DND-41 (cell line): ENCODE data around the gene ZNF565.

ENCODE experiments used
- ATAC-seq: fragments of 200-7000 bp; cut with Tn5 transposase; 3 replicates; pipeline ENCODE4 v1.9.1; 2021; ENCODE audit warnings: low read depth; ENCODE audit not compliant: insufficient read depth
- DNase-seq: peaks from one replicate; pipeline ENCODE4 v3.0.0-alpha.2; 2020
- H2AFZ ChIP-seq: 2 replicates; pipeline ENCODE4 v1.6.0; 2012; ENCODE audit warnings: low read depth, low read length
- H3K27ac ChIP-seq: 2 replicates; pipeline ENCODE4 v1.5.1; 2012; ENCODE audit warnings: low read length, inconsistent platforms
- H3K27me3 ChIP-seq: fragments of 200-600 bp; sonication (generic); 2 replicates; pipeline ENCODE4 v1.6.0; 2012; ENCODE audit warnings: low read length, mild to moderate bottlenecking, inconsistent platforms; ENCODE audit not compliant: insufficient read depth, poor library complexity
- H3K36me3 ChIP-seq: 2 replicates; pipeline ENCODE4 v1.5.1; 2012; ENCODE audit warnings: low read length, inconsistent platforms; ENCODE audit not compliant: insufficient read depth
- H3K4me1 ChIP-seq: 2 replicates; pipeline ENCODE4 v1.5.1; 2012; ENCODE audit warnings: mild to moderate bottlenecking, low read length; ENCODE audit not compliant: insufficient read depth
- H3K4me2 ChIP-seq: 2 replicates; pipeline ENCODE4 v1.6.0; 2012; ENCODE audit warnings: mild to moderate bottlenecking, moderate library complexity, low read length, inconsistent platforms; ENCODE audit not compliant: insufficient read depth
- H3K4me3 ChIP-seq, 2 experiments: fragments of 200-600 bp in 1 of 2; shearing (Covaris generic) in 1 of 2; 2 replicates each; pipeline ENCODE4 v1.5.1; 2012 to 2016; ENCODE audit warnings: inconsistent platforms in 2 of 2, low read length in 2 of 2, mild to moderate bottlenecking in 2 of 2, low read depth in 1 of 2, moderate library complexity in 1 of 2
- H3K79me2 ChIP-seq: 2 replicates; pipeline ENCODE4 v1.6.0; 2012; ENCODE audit warnings: low read length, inconsistent platforms; ENCODE audit not compliant: insufficient read depth
- H3K9ac ChIP-seq: 2 replicates; pipeline ENCODE4 v1.6.0; 2012; ENCODE audit warnings: low read depth, mild to moderate bottlenecking, inconsistent platforms, low read length, moderate library complexity
- H3K9me3 ChIP-seq: 2 replicates; pipeline ENCODE4 v1.5.1; 2012; ENCODE audit warnings: low read length, moderate library complexity, mild to moderate bottlenecking, inconsistent platforms; ENCODE audit not compliant: insufficient read depth, severe bottlenecking
- H4K20me1 ChIP-seq: 2 replicates; pipeline ENCODE4 v1.6.0; 2012; ENCODE audit warnings: low read length; ENCODE audit not compliant: insufficient read depth
- EZH2 ChIP-seq: IDR thresholded peaks from 3 replicates; pipeline ENCODE4 v1.6.1; 2012; ENCODE audit warnings: borderline replicate concordance, low read depth, mild to moderate bottlenecking, moderate library complexity, low read length, inconsistent platforms; ENCODE audit not compliant: severe bottlenecking
- TF ChIP-seq, protein P1 (sequence below): IDR thresholded peaks from 2 replicates; pipeline ENCODE4 v1.5.1; 2012; ENCODE audit warnings: borderline replicate concordance, low read length, moderate library complexity, mild to moderate bottlenecking; ENCODE audit not compliant: poor library complexity, severe bottlenecking; ENCODE audit errors: extremely low read depth

Gene ZNF565

DNA sequence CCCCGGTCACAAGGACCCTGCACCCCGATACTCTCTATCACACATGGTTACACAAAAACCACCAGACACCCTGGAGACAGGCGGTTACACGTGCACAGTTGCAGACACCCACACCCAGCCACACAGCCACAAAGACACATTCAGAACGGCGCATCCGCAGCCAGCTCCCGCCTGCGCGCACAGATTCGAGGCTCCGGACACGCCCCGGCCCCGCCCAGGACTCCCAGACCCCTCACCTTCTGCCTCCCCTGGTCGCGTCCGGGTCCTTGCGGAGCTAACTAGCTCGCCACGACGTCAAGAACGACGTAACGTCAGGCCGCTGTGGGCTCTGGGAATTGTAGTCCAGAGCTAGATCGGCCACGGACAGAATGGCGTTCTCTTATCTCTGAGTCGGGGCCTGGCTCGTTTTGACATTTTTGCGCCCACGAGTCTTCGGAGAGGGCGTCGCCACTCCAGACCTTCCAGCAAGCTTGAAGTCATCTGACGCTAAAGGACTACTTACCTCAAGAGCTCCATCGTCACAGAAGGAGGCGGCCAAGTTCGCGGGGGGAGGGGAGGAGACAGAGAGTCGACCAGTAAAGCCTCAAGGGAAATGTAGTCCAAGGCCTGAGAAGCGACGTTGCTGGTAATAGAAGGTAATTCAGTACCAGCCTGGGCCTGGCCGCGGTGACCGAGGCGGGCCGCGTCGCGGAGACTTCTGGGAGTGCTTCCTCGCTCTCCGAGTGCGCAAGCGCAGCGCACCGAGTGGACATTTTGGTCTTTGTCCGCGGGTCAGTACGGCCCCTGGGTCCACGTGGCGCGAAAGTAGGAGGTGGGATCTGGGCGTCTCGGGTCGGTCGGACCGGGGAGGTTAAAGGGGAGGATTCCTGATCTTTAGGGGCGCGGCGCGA is at the start of gene ZNF565, which contains the start of gene ZNF146:
ZNF565 (minus strand) TSS at position 280 of the 890 bp plus-strand sequence. CDS start 12,680 bp downstream, outside the sequence.
ZNF146 (plus strand) TSS at position 721 of the 890 bp plus-strand sequence. CDS start 21,335 bp downstream, outside the sequence.
- Histone ChIP-seq H3K36me3 (peaks cover 23% of the 10 kb centered on the region), H3K4me2 (peak within 1 kb of the TSS; percentile 85), H3K9ac (peak within 1 kb of the TSS; percentile 88), H3K27me3 (no peaks in the 10 kb centered on the region), H3K4me1 (peaks cover 48% of the 10 kb centered on the region), H3K4me3 (peak within 1 kb of the TSS; percentile 70 to 78), H3K27ac (peak within 1 kb of the TSS; percentile 96), H3K9me3 (peaks cover 2% of the 10 kb centered on the region), H2AFZ (peak within 1 kb of the TSS; percentile 96), H4K20me1 (peaks cover 22% of the 10 kb centered on the region), H3K79me2 (peaks cover 64% of the 10 kb centered on the region)
- DNase-seq (peak; percentile 98), ATAC-seq (peak; percentile 91)
- TF ChIP-seq, protein P1, sequence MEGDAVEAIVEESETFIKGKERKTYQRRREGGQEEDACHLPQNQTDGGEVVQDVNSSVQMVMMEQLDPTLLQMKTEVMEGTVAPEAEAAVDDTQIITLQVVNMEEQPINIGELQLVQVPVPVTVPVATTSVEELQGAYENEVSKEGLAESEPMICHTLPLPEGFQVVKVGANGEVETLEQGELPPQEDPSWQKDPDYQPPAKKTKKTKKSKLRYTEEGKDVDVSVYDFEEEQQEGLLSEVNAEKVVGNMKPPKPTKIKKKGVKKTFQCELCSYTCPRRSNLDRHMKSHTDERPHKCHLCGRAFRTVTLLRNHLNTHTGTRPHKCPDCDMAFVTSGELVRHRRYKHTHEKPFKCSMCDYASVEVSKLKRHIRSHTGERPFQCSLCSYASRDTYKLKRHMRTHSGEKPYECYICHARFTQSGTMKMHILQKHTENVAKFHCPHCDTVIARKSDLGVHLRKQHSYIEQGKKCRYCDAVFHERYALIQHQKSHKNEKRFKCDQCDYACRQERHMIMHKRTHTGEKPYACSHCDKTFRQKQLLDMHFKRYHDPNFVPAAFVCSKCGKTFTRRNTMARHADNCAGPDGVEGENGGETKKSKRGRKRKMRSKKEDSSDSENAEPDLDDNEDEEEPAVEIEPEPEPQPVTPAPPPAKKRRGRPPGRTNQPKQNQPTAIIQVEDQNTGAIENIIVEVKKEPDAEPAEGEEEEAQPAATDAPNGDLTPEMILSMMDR, result peak; percentile 6
- TF ChIP-seq EZH2, result no peak

DNA sequence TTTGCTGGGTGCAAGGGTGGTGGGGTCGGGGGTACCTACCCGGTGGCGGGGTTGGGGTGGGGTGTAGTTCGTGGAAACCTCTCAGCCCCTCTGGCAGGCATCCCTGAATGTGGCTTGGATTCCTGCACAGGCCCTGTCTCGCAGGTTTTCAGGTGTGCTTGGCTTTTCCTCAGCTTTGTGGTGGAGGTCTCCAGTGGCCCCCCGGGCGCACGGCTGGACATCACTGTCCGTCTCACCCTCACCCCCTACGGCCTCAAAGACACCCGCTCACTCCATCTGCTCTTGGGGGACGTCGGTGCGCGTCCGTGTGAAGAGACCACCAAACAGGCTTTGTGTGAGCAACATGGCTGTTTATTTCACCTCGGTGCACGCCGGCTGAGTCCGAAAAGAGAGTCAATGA is 44.7 kb upstream of the ZNF565 start:
- no peaks in the 10 kb centered on the region for H3K79me2 ChIP-seq
- H3K4me1 ChIP-seq, result no peaks in the 10 kb centered on the region
- no peak overlapping the region for H3K9ac ChIP-seq
- no peaks in the 10 kb centered on the region for H3K9me3 ChIP-seq
- no peak for TF ChIP-seq EZH2
- TF ChIP-seq, protein P1, result no peak
- H3K4me2 ChIP-seq, result no peak overlapping the region
- H3K27ac ChIP-seq, result no peak overlapping the region
- no peak overlapping the region for H2AFZ ChIP-seq
- no peaks in the 10 kb centered on the region for H4K20me1 ChIP-seq
- DNase-seq (no peak), ATAC-seq (no peak)
- H3K36me3 ChIP-seq, result no peaks in the 10 kb centered on the region
- no peak overlapping the region for H3K4me3 ChIP-seq
- no peaks in the 10 kb centered on the region for H3K27me3 ChIP-seq

DNA sequence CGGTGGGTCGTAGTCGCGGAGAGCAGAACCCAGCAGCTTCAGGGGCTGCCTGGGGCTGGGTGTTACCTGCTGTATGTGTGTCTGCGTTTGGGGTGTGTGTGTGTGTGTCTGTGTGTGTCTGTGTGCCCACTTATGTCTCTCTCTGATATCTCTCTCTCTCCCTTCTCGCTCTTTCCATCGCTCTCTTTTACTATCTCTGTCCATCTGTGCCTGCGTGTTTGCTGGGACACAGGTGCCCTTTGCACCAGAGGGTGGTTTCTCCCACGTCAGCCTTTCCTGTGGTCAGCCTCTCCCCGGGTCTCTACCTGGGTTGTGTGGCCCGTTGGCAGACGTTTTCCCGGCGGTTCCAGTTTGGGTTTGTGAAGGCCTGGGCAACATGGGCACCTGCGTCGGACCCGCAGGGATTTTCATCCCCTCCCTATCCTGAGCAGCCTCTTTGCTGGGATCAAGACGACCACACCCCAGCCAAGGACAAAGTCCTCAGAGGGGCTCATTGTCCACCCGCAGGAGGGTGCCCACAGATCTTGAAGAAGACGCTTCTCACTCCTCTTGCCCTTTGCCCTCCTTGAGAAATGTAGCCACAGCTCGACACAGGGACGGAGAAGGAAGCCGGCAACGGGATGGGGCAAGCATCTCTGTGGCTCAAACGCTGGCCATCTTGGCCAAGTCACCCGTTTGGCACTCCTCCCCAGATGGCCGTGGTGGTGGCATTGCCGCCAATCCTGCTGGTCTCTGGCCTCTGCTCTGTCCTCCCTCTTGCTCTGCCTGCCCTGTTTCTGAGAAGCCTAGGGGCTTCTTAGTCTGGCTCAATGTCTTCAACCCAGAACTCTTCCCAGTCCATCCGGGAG is 43.8 kb upstream of the ZNF565 start:
- Histone ChIP-seq H3K27ac (no peak overlapping the region), H3K36me3 (no peaks in the 10 kb centered on the region), H3K4me2 (no peak overlapping the region), H4K20me1 (no peaks in the 10 kb centered on the region), H3K4me1 (no peaks in the 10 kb centered on the region), H3K9me3 (no peaks in the 10 kb centered on the region), H3K27me3 (no peaks in the 10 kb centered on the region), H3K4me3 (no peak overlapping the region), H2AFZ (no peak overlapping the region), H3K9ac (no peak overlapping the region), H3K79me2 (no peaks in the 10 kb centered on the region)
- TF ChIP-seq, protein P1, result no peak
- TF ChIP-seq EZH2, result no peak
- ATAC-seq, result no peak
- no peak for DNase-seq
